ENCODE data around the gene CYYR1. TPM values are rescaled to one million over a fixed set of nuclear protein-coding genes. Genes with fewer than 3 reads are reported as not detected.

CYYR1 gene
- total RNA-seq, 1 experiment from 2014 or later = not detected

DNA sequence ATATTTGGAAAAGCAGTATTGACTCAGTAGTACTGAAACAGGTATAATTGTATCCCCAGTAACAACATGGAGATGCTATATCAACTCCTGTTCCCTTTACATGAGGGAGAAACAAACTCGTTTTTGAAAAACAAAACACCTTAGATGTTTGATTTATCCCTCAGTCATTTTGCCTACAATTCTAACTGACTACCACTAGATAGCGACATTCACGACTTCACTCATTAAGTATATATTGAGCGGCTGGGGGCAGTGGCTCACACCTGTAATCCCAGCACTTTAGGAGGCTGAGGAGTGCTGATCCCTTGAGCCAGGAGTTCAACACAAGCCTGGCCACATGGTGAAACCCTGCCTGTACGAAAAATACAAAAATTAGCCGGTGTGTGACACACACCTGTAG lies 83.3 kb downstream of the CYYR1 start:
- Histone ChIP-seq H2AFZ (ENCODE audit: low read length) (no peak overlapping the region), H3K27me3 (ENCODE audit: low read length) (no peaks in the 10 kb centered on the region), H3K4me2 (ENCODE audit: low read length) (no peak overlapping the region), H3K36me3 (ENCODE audit: low read depth, low read length) (no peaks in the 10 kb centered on the region), H3K9ac (ENCODE audit: low read length) (no peak overlapping the region), H3K27ac (ENCODE audit: low read length) (no peak overlapping the region), H3K9me3 (ENCODE audit: low read length) (no peaks in the 10 kb centered on the region), H3K4me1 (ENCODE audit: insufficient read depth, low read length) (no peaks in the 10 kb centered on the region), H3K9me2 (replicated peaks; ENCODE audit: low read length) (no peaks in the 10 kb centered on the region), H3F3A (ENCODE audit: low read length, unreplicated experiment) (no peaks in the 10 kb centered on the region), H3K4me3 (ENCODE audit: low read length) (no peak overlapping the region), H3K79me2 (ENCODE audit: low read length) (no peaks in the 10 kb centered on the region), H4K20me1 (ENCODE audit: low read length) (no peaks in the 10 kb centered on the region)
- TF ChIP-seq EZH2 (IDR thresholded peaks at IDR 0.05; ENCODE audit: low read length, unreplicated experiment) = no peak
- TF ChIP-seq, protein P1, sequence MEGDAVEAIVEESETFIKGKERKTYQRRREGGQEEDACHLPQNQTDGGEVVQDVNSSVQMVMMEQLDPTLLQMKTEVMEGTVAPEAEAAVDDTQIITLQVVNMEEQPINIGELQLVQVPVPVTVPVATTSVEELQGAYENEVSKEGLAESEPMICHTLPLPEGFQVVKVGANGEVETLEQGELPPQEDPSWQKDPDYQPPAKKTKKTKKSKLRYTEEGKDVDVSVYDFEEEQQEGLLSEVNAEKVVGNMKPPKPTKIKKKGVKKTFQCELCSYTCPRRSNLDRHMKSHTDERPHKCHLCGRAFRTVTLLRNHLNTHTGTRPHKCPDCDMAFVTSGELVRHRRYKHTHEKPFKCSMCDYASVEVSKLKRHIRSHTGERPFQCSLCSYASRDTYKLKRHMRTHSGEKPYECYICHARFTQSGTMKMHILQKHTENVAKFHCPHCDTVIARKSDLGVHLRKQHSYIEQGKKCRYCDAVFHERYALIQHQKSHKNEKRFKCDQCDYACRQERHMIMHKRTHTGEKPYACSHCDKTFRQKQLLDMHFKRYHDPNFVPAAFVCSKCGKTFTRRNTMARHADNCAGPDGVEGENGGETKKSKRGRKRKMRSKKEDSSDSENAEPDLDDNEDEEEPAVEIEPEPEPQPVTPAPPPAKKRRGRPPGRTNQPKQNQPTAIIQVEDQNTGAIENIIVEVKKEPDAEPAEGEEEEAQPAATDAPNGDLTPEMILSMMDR (conservative IDR thresholded peaks at IDR 0.05; ENCODE audit: low read depth, low read length) = peak; percentile 44; the same call in 1 of the 2 replicates
- ChIA-PET POLR2A (ENCODE audit: unreplicated experiment) (no interaction called here), CTCF (no interaction called here)
- DNase-seq (no peak), ATAC-seq (no peak)
- BruUV-seq (replicated peaks) = no TSS peak
- intact Hi-C loops (cut with micrococcal nuclease) = no loop called here

DNA sequence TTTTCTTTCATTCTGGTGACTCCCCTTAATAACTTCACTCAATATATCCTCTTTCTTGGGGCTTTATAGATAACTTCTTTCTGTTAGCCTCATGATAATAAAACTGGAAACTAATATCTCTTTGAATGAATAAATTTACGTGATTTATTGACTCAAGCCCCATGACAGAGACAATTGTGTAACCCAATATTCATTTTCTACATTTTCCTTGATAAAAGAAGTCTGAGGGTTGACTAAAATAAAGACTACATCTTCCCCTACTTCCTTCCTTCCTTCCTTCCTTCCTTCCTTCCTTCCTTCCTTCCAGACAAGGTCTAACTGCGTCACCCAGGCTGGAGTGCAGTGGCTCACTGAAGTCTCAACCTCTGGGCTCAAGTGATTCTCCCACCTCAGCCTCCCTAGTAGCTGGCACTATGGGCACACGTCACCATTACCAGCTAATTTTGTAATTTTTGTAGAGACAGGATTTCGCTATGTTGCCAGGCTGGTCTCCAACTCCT lies 85.1 kb downstream of the CYYR1 start:
- ATAC-seq (no peak), DNase-seq (no peak)
- Histone ChIP-seq H2AFZ (ENCODE audit: low read length) (no peak overlapping the region), H3K36me3 (ENCODE audit: low read depth, low read length) (no peaks in the 10 kb centered on the region), H3K9me3 (ENCODE audit: low read length) (no peaks in the 10 kb centered on the region), H3K9me2 (replicated peaks; ENCODE audit: low read length) (no peaks in the 10 kb centered on the region), H3K4me1 (ENCODE audit: insufficient read depth, low read length) (no peaks in the 10 kb centered on the region), H4K20me1 (ENCODE audit: low read length) (no peaks in the 10 kb centered on the region), H3K27ac (ENCODE audit: low read length) (no peak overlapping the region), H3K79me2 (ENCODE audit: low read length) (no peaks in the 10 kb centered on the region), H3F3A (ENCODE audit: low read length, unreplicated experiment) (no peaks in the 10 kb centered on the region), H3K4me3 (ENCODE audit: low read length) (no peak overlapping the region), H3K4me2 (ENCODE audit: low read length) (no peak overlapping the region), H3K27me3 (ENCODE audit: low read length) (no peaks in the 10 kb centered on the region), H3K9ac (ENCODE audit: low read length) (no peak overlapping the region)
- POLR2A ChIA-PET (ENCODE audit: unreplicated experiment) = no interaction called here
- TF ChIP-seq EZH2 (IDR thresholded peaks at IDR 0.05; ENCODE audit: low read length, unreplicated experiment) = no peak
- TF ChIP-seq, protein P1 (conservative IDR thresholded peaks at IDR 0.05; ENCODE audit: low read depth, low read length) = no peak
- TF ChIP-seq EZH2phosphoT487 (IDR thresholded peaks at IDR 0.05; ENCODE audit: borderline replicate concordance, low read length) = no peak
- intact Hi-C loops (cut with micrococcal nuclease) = no loop called here
- no TSS peak for BruUV-seq (replicated peaks)
- CTCF ChIA-PET = no interaction called here

DNA sequence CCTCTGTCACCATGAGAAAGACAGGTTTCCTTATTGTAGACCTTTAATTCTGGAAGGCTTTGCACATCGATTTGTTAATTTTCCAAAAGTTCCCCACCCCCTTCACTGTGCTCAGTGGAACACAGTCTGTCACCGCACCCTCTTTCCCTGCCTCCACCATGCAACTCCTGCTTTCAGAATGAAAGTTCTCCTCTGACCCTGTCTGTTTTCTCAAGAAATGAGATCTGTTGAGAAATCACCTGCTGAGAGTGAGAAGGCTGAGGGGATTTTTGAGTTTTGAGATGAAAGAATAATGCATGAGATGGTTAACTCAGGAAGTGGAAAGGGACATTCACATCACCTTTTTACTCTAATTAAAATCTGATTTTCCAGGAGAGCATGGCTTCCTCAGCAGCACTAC lies 99.6 kb downstream of the CYYR1 start:
- Histone ChIP-seq H3K9ac (ENCODE audit: low read length) (no peak overlapping the region), H3K4me2 (ENCODE audit: low read length) (no peak overlapping the region), H3F3A (ENCODE audit: low read length, unreplicated experiment) (no peaks in the 10 kb centered on the region), H3K27ac (ENCODE audit: low read length) (no peak overlapping the region), H3K4me3 (ENCODE audit: low read length) (no peak overlapping the region), H3K9me2 (replicated peaks; ENCODE audit: low read length) (0 out of 2 replicates have a peak, but pooled peaks cover 3% of the 10 kb centered on the region), H2AFZ (ENCODE audit: low read length) (no peak overlapping the region), H3K9me3 (ENCODE audit: low read length) (no peaks in the 10 kb centered on the region), H3K4me1 (ENCODE audit: insufficient read depth, low read length) (no peaks in the 10 kb centered on the region; the same call in 1 of the 2 replicates), H4K20me1 (ENCODE audit: low read length) (no peaks in the 10 kb centered on the region), H3K36me3 (ENCODE audit: low read depth, low read length) (no peaks in the 10 kb centered on the region), H3K27me3 (ENCODE audit: low read length) (no peaks in the 10 kb centered on the region), H3K79me2 (ENCODE audit: low read length) (no peaks in the 10 kb centered on the region)
- no peak for ATAC-seq
- ChIA-PET CTCF (no interaction called here), POLR2A (ENCODE audit: unreplicated experiment) (no interaction called here)
- no peak for TF ChIP-seq EZH2phosphoT487 (IDR thresholded peaks at IDR 0.05; ENCODE audit: borderline replicate concordance, low read length)
- TF ChIP-seq EZH2 (IDR thresholded peaks at IDR 0.05; ENCODE audit: low read length, unreplicated experiment) = no peak
- no peak for DNase-seq
- BruUV-seq (replicated peaks) = no TSS peak
- intact Hi-C loops (cut with micrococcal nuclease) = loop anchor here (10.0 kb wide), 1 partner anchor 241 kb away; no protein-coding TSS in a partner anchor
